ENCODE data around the gene RFT1.

RFT1 gene

DNA sequence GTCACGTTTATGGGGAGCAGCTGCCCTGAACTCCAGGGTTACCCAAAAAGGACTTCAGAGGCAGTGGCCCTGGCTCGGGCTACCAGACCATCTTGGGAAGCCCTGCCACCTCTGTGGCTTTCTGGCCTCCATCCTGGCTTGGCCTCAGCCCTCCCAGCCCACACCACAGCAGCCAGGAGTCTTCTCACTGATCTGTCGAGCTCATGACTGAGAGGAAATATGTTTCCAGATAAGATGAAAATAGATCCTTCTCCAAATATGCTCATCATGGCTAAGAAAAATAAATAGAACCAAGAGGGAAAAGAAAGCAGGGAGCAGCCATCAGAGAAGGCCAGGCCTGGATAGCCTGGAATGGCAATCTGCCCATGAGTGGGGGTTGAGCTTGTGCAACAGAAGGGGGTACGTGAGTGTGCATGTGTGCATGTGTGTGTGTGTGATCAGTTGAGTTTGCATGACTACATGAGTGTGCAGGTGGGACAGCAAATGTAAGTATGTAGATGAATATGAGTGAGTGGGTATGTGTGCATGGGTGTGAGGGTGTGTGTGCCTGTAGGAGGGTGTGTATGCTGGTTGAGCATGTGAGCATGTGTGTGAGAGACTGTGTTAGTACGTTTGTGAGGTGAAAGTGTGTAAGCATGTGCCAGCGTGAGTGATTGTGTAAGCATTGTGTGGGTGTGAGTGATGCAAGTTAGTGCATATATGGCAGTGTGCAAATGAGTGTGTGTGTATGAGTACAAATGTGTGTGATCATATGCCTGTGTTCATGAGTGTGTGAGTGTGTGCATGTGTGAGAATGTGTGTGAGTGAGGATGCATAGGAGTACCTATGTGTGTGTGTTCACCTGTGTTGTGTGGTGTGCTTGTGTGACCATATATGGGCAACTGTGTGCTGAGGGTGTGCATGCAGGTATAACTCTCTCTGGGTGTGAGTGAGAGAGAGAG lies 9.9 kb upstream of the RFT1 start:
- H2AFZ ChIP-seq (ENCODE audit: low read depth, low read length), result peak overlapping the region; percentile 55
- no peak overlapping the region for H3K4me2 ChIP-seq (ENCODE audit: low read length)
- no peaks in the 10 kb centered on the region for H3K79me2 ChIP-seq (ENCODE audit: low read length)
- H4K20me1 ChIP-seq (ENCODE audit: insufficient read depth, low read length), result no peaks in the 10 kb centered on the region
- TF ChIP-seq, protein P1, sequence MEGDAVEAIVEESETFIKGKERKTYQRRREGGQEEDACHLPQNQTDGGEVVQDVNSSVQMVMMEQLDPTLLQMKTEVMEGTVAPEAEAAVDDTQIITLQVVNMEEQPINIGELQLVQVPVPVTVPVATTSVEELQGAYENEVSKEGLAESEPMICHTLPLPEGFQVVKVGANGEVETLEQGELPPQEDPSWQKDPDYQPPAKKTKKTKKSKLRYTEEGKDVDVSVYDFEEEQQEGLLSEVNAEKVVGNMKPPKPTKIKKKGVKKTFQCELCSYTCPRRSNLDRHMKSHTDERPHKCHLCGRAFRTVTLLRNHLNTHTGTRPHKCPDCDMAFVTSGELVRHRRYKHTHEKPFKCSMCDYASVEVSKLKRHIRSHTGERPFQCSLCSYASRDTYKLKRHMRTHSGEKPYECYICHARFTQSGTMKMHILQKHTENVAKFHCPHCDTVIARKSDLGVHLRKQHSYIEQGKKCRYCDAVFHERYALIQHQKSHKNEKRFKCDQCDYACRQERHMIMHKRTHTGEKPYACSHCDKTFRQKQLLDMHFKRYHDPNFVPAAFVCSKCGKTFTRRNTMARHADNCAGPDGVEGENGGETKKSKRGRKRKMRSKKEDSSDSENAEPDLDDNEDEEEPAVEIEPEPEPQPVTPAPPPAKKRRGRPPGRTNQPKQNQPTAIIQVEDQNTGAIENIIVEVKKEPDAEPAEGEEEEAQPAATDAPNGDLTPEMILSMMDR (IDR thresholded peaks at IDR 0.05; ENCODE audit: low read depth, low read length), result no peak
- no peak for TF ChIP-seq EZH2phosphoT487 (IDR thresholded peaks at IDR 0.05; ENCODE audit: low read depth)
- H3K27ac ChIP-seq (ENCODE audit: low read length), result no peak overlapping the region
- H3K9me3 ChIP-seq (ENCODE audit: insufficient read depth, low read length), result no peaks in the 10 kb centered on the region
- H3K36me3 ChIP-seq (replicated peaks; ENCODE audit: low read depth, low read length), result no peaks in the 10 kb centered on the region
- H3K4me3 ChIP-seq (ENCODE audit: low read length), result no peak overlapping the region
- H3K9ac ChIP-seq (ENCODE audit: low read length), result no peak overlapping the region
- H3K27me3 ChIP-seq (ENCODE audit: low read depth, low read length), result no peaks in the 10 kb centered on the region
- peaks cover 21% of the 10 kb centered on the region for H3K4me1 ChIP-seq (ENCODE audit: low read length)

DNA sequence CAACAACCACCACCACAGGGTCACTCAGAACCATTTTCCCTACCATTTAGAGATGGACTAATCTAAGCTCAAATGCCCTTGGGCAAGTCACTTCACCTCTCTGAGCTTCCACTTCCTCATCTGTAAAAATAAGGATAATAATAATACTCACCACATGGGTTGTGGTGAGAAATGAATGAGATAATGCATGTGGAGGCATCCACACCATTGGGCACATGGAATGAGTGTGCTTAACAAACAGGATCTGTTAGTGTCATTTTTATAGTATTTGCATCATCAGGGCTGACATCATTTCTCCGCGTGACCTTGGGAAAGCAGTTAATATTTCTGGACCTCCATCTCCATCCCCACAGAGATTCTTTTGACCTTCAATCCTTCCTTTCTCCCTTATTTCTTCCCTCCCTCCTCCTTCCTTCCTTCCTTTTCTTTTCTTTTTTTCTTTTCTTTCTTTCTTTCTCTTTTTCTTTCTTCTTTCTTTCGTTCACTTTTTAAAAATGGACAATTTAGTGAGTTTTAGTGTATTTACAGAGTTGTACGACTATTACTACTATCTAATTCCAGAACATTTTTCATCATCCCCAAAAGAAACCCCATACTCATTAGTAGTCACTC lies 7.7 kb upstream of the RFT1 start:
- H3K27me3 ChIP-seq (ENCODE audit: low read depth, low read length), result no peaks in the 10 kb centered on the region
- H3K4me2 ChIP-seq (ENCODE audit: low read length), result no peak overlapping the region
- H2AFZ ChIP-seq (ENCODE audit: low read depth, low read length), result no peak overlapping the region
- H3K27ac ChIP-seq (ENCODE audit: low read length), result no peak overlapping the region
- H3K79me2 ChIP-seq (ENCODE audit: low read length), result no peaks in the 10 kb centered on the region
- peaks cover 13% of the 10 kb centered on the region for H3K4me1 ChIP-seq (ENCODE audit: low read length)
- no peak overlapping the region for H3K9ac ChIP-seq (ENCODE audit: low read length)
- no peaks in the 10 kb centered on the region for H3K36me3 ChIP-seq (replicated peaks; ENCODE audit: low read depth, low read length)
- no peak for TF ChIP-seq EZH2phosphoT487 (IDR thresholded peaks at IDR 0.05; ENCODE audit: low read depth)
- no peaks in the 10 kb centered on the region for H3K9me3 ChIP-seq (ENCODE audit: insufficient read depth, low read length)
- no peaks in the 10 kb centered on the region for H4K20me1 ChIP-seq (ENCODE audit: insufficient read depth, low read length)
- no peak overlapping the region for H3K4me3 ChIP-seq (ENCODE audit: low read length)

DNA sequence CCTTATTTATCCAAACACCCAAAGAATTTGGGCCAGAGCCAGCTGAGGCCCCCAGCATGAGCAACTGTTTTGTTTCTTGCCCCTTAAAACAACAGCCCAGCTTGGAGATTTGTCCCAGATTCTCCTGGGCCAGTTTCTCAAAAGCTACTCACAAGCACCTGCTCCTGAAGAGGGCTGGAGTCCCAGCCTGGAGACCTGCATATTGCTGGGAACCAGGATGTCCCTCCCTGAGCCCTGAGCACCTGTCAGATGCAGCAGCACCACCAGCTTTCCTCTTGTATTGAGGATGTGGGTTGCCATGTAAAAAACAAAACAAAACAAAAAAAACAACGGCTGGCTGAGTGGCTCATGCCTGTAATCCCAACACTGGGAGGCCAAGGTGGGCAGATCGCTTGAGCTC lies 7.0 kb upstream of the RFT1 start:
- Histone ChIP-seq H3K36me3 (replicated peaks; ENCODE audit: low read depth, low read length) (no peaks in the 10 kb centered on the region), H3K4me2 (ENCODE audit: low read length) (no peak overlapping the region), H3K9me3 (ENCODE audit: insufficient read depth, low read length) (no peaks in the 10 kb centered on the region), H3K4me3 (ENCODE audit: low read length) (no peak overlapping the region), H3K79me2 (ENCODE audit: low read length) (no peaks in the 10 kb centered on the region), H2AFZ (ENCODE audit: low read depth, low read length) (no peak overlapping the region), H4K20me1 (ENCODE audit: insufficient read depth, low read length) (no peaks in the 10 kb centered on the region), H3K4me1 (ENCODE audit: low read length) (peaks cover 10% of the 10 kb centered on the region), H3K27ac (ENCODE audit: low read length) (no peak overlapping the region), H3K27me3 (ENCODE audit: low read depth, low read length) (no peaks in the 10 kb centered on the region), H3K9ac (ENCODE audit: low read length) (no peak overlapping the region)
- no peak for TF ChIP-seq EZH2phosphoT487 (IDR thresholded peaks at IDR 0.05; ENCODE audit: low read depth)
- TF ChIP-seq, protein P1 (IDR thresholded peaks at IDR 0.05; ENCODE audit: low read depth, low read length), result no peak

DNA sequence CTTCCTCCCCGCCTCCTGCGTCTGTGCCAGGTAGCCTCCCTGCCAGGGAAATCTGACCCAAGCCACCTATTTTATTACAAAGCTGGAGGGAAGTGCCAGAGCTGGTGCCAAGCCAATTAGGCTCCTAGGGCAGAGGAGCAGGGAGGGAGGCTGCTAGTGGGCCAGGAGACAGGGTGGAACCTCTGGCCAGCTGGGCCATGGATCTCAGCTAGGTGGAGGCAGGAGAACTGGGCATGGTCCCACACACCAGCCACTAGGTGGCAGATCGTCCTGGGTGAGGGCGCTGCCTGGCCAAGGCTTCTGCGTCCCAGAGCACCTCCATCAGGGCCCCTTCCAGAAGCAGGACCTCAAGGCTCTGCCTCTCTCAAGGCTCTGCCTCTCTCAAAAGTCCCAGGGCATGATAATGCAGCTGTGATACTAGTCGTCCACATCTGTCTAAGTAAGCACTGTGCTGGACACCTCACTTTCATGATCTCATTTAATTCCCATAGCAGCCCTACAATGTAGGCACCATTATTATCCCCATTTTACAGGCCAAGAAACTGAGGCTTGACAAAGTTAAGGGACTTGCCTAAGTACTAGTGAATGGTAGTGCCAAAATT lies 4.5 kb upstream of the RFT1 start:
- Histone ChIP-seq H3K27me3 (ENCODE audit: low read depth, low read length) (no peaks in the 10 kb centered on the region), H3K4me3 (ENCODE audit: low read length) (no peak overlapping the region), H3K4me1 (ENCODE audit: low read length) (peaks cover 10% of the 10 kb centered on the region), H4K20me1 (ENCODE audit: insufficient read depth, low read length) (no peaks in the 10 kb centered on the region), H3K27ac (ENCODE audit: low read length) (no peak overlapping the region), H3K9me3 (ENCODE audit: insufficient read depth, low read length) (no peaks in the 10 kb centered on the region), H3K36me3 (replicated peaks; ENCODE audit: low read depth, low read length) (no peaks in the 10 kb centered on the region), H3K4me2 (ENCODE audit: low read length) (no peak overlapping the region), H2AFZ (ENCODE audit: low read depth, low read length) (no peak overlapping the region), H3K79me2 (ENCODE audit: low read length) (peaks cover 6% of the 10 kb centered on the region), H3K9ac (ENCODE audit: low read length) (no peak overlapping the region)
- TF ChIP-seq, protein P1 (IDR thresholded peaks at IDR 0.05; ENCODE audit: low read depth, low read length), result peak; percentile 95
- TF ChIP-seq EZH2phosphoT487 (IDR thresholded peaks at IDR 0.05; ENCODE audit: low read depth), result no peak

Measured in OCI-LY3 (cell line).